Stomach (tissue), 9 donors: ENCODE results near the gene TRAPPC2L. TPM values are rescaled to one million over a fixed set of nuclear protein-coding genes. Genes with fewer than 3 reads are reported as not detected.

Experiments
- DNase-seq, 2 donors: peaks; one replicate each; pipeline versions ENCODE4 v3.0.0 to v3.0.0-alpha.2; 2013 to 2019
- H3K27ac ChIP-seq, 5 donors: fragments of 200-600 bp in 4 of 5; sonication (generic) in 4 of 5; one replicate each; pipeline ENCODE4 v1.5.1; 2013 to 2019; ENCODE audit warnings: mild to moderate bottlenecking in 1 of 5, moderate library complexity in 1 of 5
- H3K27me3 ChIP-seq, 3 donors: fragments of 200-600 bp; sonication (generic); one replicate each; pipeline ENCODE4 v1.5.1; 2017 to 2019; ENCODE audit warnings: mixed run types in 1 of 3
- H3K36me3 ChIP-seq, 4 donors: fragments of 200-600 bp; sonication (generic); 1 replicate in 3 of 4; 2 replicates in 1 of 4; pipeline ENCODE4 v1.5.1; 2016 to 2019
- H3K4me1 ChIP-seq, 4 donors: fragments of 200-600 bp; sonication (generic); one replicate each; pipeline ENCODE4 v1.5.1; 2016 to 2019
- H3K4me3 ChIP-seq, 4 donors: fragments of 200-600 bp; sonication (generic) in 3 of 4; one replicate each; pipeline ENCODE4 v1.5.1; 2016 to 2019; ENCODE audit warnings: mild to moderate bottlenecking in 1 of 4
- H3K9me3 ChIP-seq, 4 donors: fragments of 200-600 bp; sonication (generic); one replicate each; pipeline ENCODE4 v1.5.1; 2016 to 2019
- EP300 ChIP-seq: sonication (generic); formaldehyde crosslinking; IDR thresholded peaks from one replicate; pipeline ENCODE4 v1.6.1; 2017; ENCODE audit warnings: antibody characterized with exemption
- POLR2A ChIP-seq, 4 donors: fragments of 450-650 bp; IDR thresholded peaks; one replicate each; pipeline ENCODE4 v1.6.1; 2016; ENCODE audit warnings: antibody characterized with exemption in 4 of 4, control low read depth in 2 of 4, mild to moderate bottlenecking in 1 of 4, moderate library complexity in 1 of 4
- POLR2AphosphoS5 ChIP-seq, 3 donors: sonication (generic); formaldehyde crosslinking; IDR thresholded peaks; one replicate each; pipeline ENCODE4 v1.6.1; 2016; ENCODE audit warnings: antibody characterized with exemption in 3 of 3
- WGBS, 5 donors: extraction: QIAGEN DNeasy Blood & Tissue Kit in 3 of 5; methylation state at CpG; one replicate each; pipeline versions ENCODE4 v1.1.5 to v1.1.7; 2013 to 2018; 5-methylcytosine and 5-hydroxymethylcytosine counted together
- intact Hi-C: fragments of 100-400 bp; cut with DNase I; formaldehyde crosslinking; loops from one replicate; pipeline ENCODE4 v1.15.1; 2023; ENCODE audit warnings: low total_unique reads
- polyA plus RNA-seq, 3 donors: library from polyadenylated mRNA; stranded (reverse); fragments of 200-250 nt; gene quantifications; one replicate each; pipeline ENCODE4 v1.2.3, GENCODE V29; 2013
- total RNA-seq, 5 donors: library from RNA; depleted of rRNA; stranded (reverse); fragments of >200 nt; gene quantifications; one replicate each; pipeline versions ENCODE4 v1.1.0 to v1.2.3, GENCODE V29; 2014 to 2016
- TF ChIP-seq, protein P1 (sequence below), 7 experiments: fragments of 450-650 bp in 4 of 7; fragments of 200-600 bp in 3 of 7; sonication (generic) in 3 of 7; IDR thresholded peaks; one replicate each; pipeline ENCODE4 v1.5.1; 2016 to 2019; ENCODE audit warnings: antibody characterized with exemption in 7 of 7, control low read depth in 2 of 7, mild to moderate bottlenecking in 1 of 7
- donor health status: healthy with polysubstance abuse.
- donor health status: Bipolar disorder and iron deficiency.
- donor health status: healthy.

The TRAPPC2L gene
- total and polyA plus RNA-seq, 8 donors, result 2.9 to 107 (median 30.4) TPM

DNA sequence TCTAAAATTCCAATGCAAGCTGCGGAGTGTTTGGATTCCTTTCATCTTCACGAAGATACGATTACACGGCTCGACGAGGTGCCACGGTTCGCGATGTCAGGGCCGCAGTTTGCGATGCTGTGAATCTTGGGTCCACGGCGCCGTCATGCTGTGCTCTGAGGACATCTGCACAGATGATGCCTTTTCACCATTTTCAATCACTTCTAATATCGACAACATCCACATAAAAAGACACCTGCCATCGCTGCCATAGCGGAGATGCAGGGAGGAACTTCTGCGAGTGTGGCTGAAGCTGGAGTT, 38.4 kb upstream of the TRAPPC2L start:
- no peaks in the 10 kb centered on the region for H3K9me3 ChIP-seq
- H3K27me3 ChIP-seq, result no peaks in the 10 kb centered on the region
- intact Hi-C loops, result no loop called here
- peaks cover 7 to 35% (median 33%) of the 10 kb centered on the region in 4 donors for H3K36me3 ChIP-seq
- peaks cover 0 to 7% (median 6%) of the 10 kb centered on the region in 4 donors for H3K4me1 ChIP-seq
- no peak for TF ChIP-seq EP300
- TF ChIP-seq POLR2A (IDR thresholded peaks at IDR 0.05), result no peak
- TF ChIP-seq, protein P1, sequence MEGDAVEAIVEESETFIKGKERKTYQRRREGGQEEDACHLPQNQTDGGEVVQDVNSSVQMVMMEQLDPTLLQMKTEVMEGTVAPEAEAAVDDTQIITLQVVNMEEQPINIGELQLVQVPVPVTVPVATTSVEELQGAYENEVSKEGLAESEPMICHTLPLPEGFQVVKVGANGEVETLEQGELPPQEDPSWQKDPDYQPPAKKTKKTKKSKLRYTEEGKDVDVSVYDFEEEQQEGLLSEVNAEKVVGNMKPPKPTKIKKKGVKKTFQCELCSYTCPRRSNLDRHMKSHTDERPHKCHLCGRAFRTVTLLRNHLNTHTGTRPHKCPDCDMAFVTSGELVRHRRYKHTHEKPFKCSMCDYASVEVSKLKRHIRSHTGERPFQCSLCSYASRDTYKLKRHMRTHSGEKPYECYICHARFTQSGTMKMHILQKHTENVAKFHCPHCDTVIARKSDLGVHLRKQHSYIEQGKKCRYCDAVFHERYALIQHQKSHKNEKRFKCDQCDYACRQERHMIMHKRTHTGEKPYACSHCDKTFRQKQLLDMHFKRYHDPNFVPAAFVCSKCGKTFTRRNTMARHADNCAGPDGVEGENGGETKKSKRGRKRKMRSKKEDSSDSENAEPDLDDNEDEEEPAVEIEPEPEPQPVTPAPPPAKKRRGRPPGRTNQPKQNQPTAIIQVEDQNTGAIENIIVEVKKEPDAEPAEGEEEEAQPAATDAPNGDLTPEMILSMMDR (IDR thresholded peaks at IDR 0.05), result no peak
- TF ChIP-seq POLR2AphosphoS5 (IDR thresholded peaks at IDR 0.05), result no peak
- 75 to 89% (median 82%) methylated on average over 18 of the region's 18 CpGs for WGBS, 5 donors
- DNase-seq, result no peak
- no peak overlapping the region for H3K27ac ChIP-seq
- H3K4me3 ChIP-seq, result no peak overlapping the region

DNA sequence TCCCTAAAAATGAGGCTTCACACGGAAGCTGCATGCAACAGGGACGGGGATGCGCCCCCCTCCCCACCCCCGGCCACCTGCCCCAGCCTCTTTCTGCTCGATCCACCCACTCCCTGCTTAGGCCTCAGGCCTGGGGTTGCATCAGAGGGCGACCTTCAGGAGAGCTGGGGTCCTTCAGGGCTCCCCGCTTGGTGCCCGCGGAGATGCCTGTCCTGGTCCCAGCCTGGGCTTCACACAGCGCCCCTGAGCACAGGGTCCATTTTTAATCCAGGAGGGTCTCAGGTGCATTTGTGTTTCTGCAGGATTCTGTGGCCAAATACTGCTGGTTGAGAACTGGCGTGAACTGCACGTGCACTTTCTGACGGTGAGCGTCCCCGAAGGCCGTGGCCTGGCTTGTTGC, 37.8 kb upstream of the TRAPPC2L start:
- WGBS, 5 donors, result 80 to 90% (median 85%) methylated on average over 13 to 16 of the region's 16 CpGs

GRCh38 chr16:88820385-88821025, 36.4 kb upstream of the TRAPPC2L start:
- Histone ChIP-seq H3K36me3 (peaks cover 7 to 53% (median 47%) of the 10 kb centered on the region in 4 donors), H3K4me1 (peaks cover 0 to 7% (median 5%) of the 10 kb centered on the region in 4 donors), H3K4me3 (no peak overlapping the region), H3K9me3 (no peaks in the 10 kb centered on the region), H3K27ac (no peak overlapping the region), H3K27me3 (no peaks in the 10 kb centered on the region)
- WGBS, 5 donors, result 73 to 91% (median 86%) methylated on average over 7 to 20 of the region's 20 CpGs
- intact Hi-C loops, result no loop called here
- TF ChIP-seq EP300 (no peak), POLR2A (IDR thresholded peaks at IDR 0.05) (no peak), POLR2AphosphoS5 (IDR thresholded peaks at IDR 0.05) (no peak)
- TF ChIP-seq, protein P1 (IDR thresholded peaks at IDR 0.05), result no peak
- DNase-seq, result no peak

More for the DNA sequence above, 37.8 kb upstream of the TRAPPC2L start:
- Histone ChIP-seq H3K4me1 (peaks cover 0 to 7% (median 5%) of the 10 kb centered on the region in 4 donors), H3K27me3 (no peaks in the 10 kb centered on the region), H3K27ac (no peak overlapping the region), H3K4me3 (no peak overlapping the region), H3K36me3 (peaks cover 7 to 41% (median 38%) of the 10 kb centered on the region in 4 donors), H3K9me3 (no peaks in the 10 kb centered on the region)
- TF ChIP-seq POLR2AphosphoS5 (IDR thresholded peaks at IDR 0.05), result no peak
- TF ChIP-seq, protein P1 (IDR thresholded peaks at IDR 0.05), result no peak
- no peak for TF ChIP-seq EP300
- no peak for TF ChIP-seq POLR2A (IDR thresholded peaks at IDR 0.05)
- intact Hi-C loops, result no loop called here
- no peak for DNase-seq

DNA sequence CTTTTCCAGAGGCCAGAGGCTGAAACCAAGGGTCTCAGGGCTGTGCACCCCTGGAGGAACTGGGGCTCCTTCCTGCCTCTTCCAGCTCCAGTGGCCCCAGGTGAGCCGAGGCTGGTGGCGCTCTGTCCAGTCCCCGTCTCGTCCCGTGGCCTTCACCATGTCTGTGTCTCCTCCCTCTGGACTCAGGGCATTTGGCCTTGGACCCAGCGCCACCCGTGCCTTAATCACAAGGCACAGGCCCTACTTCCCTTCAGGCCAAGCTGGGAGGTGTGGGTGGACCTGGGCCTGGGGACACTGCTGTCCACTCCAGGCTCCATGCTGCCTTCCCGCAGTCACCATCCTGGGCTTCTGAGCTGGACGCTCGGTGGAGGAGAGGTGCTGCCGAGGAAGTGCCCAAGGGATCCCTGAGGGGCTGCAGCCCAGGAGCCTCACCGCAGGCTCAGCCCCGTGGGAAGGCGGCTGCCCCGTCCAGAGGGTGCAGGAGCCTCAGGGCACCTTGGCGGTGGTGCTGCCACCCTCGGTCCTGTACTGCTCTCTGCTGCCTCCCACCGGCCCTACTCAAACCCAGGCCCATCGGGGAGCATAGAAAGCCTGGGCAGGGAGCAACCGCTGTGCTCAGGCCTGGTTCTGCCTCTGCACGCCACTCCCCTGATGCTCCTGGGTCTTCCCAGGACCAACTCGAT, 35.6 kb upstream of the TRAPPC2L start:
- Histone ChIP-seq H3K4me3 (no peak overlapping the region), H3K27ac (no peak overlapping the region), H3K27me3 (no peaks in the 10 kb centered on the region), H3K4me1 (peaks cover 0 to 5% (median under 1%) of the 10 kb centered on the region in 4 donors), H3K36me3 (peaks cover 7 to 60% (median 52%) of the 10 kb centered on the region in 4 donors), H3K9me3 (no peaks in the 10 kb centered on the region)
- no peak for DNase-seq
- intact Hi-C loops, result no loop called here
- WGBS, 5 donors, result 80 to 93% (median 88%) methylated on average over 15 to 22 of the region's 22 CpGs
- TF ChIP-seq, protein P1 (IDR thresholded peaks at IDR 0.05), result no peak
- TF ChIP-seq POLR2A (IDR thresholded peaks at IDR 0.05) (no peak), EP300 (no peak), POLR2AphosphoS5 (IDR thresholded peaks at IDR 0.05) (no peak)
